ENCODE measurements around the gene BRIX1.
"Not testable (repeated sequence)": the region's sequence is repeated elsewhere in the genome, so short reads cannot be mapped to it uniquely, and the experiment has no call there.

Gene BRIX1

DNA sequence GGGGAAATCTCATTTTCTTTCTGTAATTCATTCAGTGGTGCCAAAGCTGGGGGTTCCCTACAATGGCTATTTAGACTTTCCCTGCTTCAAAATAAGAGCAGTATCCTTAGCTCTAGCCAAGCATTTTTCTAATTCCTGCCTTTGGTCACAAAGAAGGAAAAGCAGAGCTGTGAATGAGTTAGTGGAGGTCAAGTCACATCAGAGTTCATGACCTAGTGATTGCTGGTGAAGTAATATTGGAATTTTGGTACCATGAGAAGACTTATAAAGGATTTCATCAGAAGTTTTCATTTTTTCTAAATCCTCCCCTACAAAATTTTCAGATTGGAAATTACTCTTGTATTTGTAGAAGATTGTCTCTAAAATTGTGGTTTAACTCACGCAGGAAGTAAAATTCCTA is 41.8 kb downstream of the BRIX1 start:
- WGBS, 2 experiments = 80 to 100% methylated on average over 1 of the region's 1 CpG
- no peaks in the 10 kb centered on the region for H3K36me3 ChIP-seq (ENCODE audit: control insufficient read depth, insufficient read depth, low read length)
- H3K27me3 ChIP-seq (ENCODE audit: control insufficient read depth, insufficient read depth, low read length, poor library complexity, severe bottlenecking) = no peaks in the 10 kb centered on the region
- no peak overlapping the region for H3K27ac ChIP-seq (ENCODE audit: insufficient read depth, low read depth, low read length, poor library complexity, severe bottlenecking)
- no peaks in the 10 kb centered on the region for H3K4me1 ChIP-seq (ENCODE audit: control insufficient read depth, insufficient read depth, low read length)
- no peaks in the 10 kb centered on the region for H3K9me3 ChIP-seq (ENCODE audit: control insufficient read depth, low read length)
- no peak overlapping the region for H3K4me3 ChIP-seq (ENCODE audit: insufficient read depth, low read depth, low read length)

- H3K4me1 ChIP-seq (ENCODE audit: control insufficient read depth, insufficient read depth, low read length) = no peaks in the 10 kb centered on the region
- no peaks in the 10 kb centered on the region for H3K9me3 ChIP-seq (ENCODE audit: control insufficient read depth, low read length)
- 57 to 64% methylated on average over 4 to 5 of the region's 5 CpGs for WGBS, 2 experiments
- H3K36me3 ChIP-seq (ENCODE audit: control insufficient read depth, insufficient read depth, low read length) = no peaks in the 10 kb centered on the region
- H3K4me3 ChIP-seq (ENCODE audit: insufficient read depth, low read depth, low read length) = no peak overlapping the region
- no peaks in the 10 kb centered on the region for H3K27me3 ChIP-seq (ENCODE audit: control insufficient read depth, insufficient read depth, low read length, poor library complexity, severe bottlenecking)
- H3K27ac ChIP-seq (ENCODE audit: insufficient read depth, low read depth, low read length, poor library complexity, severe bottlenecking) = no peak overlapping the region
These were observed 42.6 kb downstream of the BRIX1 start for GRCh38 chr5:34957857-34958690.

DNA sequence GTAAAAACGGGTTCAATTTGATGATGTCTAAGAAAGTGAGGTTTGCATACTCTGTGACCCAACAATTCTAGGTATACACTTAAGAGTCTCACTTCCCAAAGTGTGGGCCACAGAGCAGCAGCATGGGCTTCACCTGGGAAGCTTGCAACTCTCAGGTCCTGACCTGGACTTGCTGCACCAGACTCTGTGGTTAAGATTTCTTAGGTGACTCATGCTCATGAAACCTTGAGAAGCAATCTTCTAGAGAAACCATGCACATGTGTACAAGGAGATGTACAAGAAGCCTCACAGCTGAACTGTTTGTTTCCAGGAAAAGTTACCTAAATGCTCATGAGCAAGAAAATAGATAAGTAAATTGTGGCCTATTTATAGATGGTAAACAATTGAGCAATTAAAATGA is 43.8 kb downstream of the BRIX1 start:
- Histone ChIP-seq H3K4me3 (ENCODE audit: insufficient read depth, low read depth, low read length) (no peak overlapping the region), H3K4me1 (ENCODE audit: control insufficient read depth, insufficient read depth, low read length) (no peaks in the 10 kb centered on the region), H3K9me3 (ENCODE audit: control insufficient read depth, low read length) (no peaks in the 10 kb centered on the region), H3K27me3 (ENCODE audit: control insufficient read depth, insufficient read depth, low read length, poor library complexity, severe bottlenecking) (no peaks in the 10 kb centered on the region), H3K36me3 (ENCODE audit: control insufficient read depth, insufficient read depth, low read length) (no peaks in the 10 kb centered on the region), H3K27ac (ENCODE audit: insufficient read depth, low read depth, low read length, poor library complexity, severe bottlenecking) (no peak overlapping the region)
- WGBS, 2 experiments = 88 to 100% methylated on average over 1 of the region's 1 CpG

DNA sequence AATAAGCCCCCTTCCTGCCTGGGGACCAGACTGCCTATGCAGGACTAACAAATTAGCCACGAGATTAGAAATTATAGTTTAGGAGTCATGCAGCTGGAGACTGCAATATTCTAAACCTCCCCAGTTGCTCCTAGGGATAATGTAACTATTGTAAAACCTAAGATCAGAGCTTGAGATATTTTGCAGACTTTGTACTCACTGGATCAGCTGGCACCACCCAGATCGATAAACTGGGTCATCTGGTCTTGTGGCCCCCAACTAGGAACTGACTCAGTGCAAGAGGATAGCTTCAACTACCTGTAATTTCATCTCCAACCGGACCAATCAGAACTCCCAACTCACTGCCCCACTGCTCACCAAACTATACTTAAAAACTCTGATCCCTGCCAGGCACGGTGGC is 52.0 kb downstream of the BRIX1 start:
- Histone ChIP-seq H3K27me3 (ENCODE audit: control insufficient read depth, insufficient read depth, low read length, poor library complexity, severe bottlenecking) (no peaks in the 10 kb centered on the region), H3K4me1 (ENCODE audit: control insufficient read depth, insufficient read depth, low read length) (no peaks in the 10 kb centered on the region), H3K9me3 (ENCODE audit: control insufficient read depth, low read length) (no peaks in the 10 kb centered on the region), H3K36me3 (ENCODE audit: control insufficient read depth, insufficient read depth, low read length) (no peaks in the 10 kb centered on the region), H3K4me3 (ENCODE audit: insufficient read depth, low read depth, low read length) (no peak overlapping the region), H3K27ac (ENCODE audit: insufficient read depth, low read depth, low read length, poor library complexity, severe bottlenecking) (no peak overlapping the region)
- 88 to 90% methylated on average over 4 of the region's 4 CpGs for WGBS, 2 experiments

DNA sequence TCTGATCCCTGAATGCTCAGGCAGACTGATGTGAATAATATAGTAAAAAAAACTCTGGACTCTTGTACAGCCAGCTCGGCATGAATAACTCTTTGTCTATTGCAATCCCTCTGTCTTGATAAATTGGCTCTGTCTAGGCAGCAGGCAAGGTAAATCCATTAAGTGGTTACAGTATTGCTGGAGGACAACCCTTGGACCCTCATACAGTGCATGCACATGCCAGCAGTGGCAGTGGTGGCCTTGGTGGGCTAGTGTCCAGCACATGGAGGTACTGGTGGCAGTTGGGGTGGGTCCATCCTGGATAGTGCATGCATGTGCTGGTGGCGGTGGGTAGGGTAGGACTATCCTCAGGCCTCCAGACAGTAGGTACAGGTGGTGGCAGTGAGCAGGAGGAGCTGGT is 52.7 kb downstream of the BRIX1 start:
- no peaks in the 10 kb centered on the region for H3K4me1 ChIP-seq (ENCODE audit: control insufficient read depth, insufficient read depth, low read length)
- H3K27me3 ChIP-seq (ENCODE audit: control insufficient read depth, insufficient read depth, low read length, poor library complexity, severe bottlenecking) = no peaks in the 10 kb centered on the region
- 92 to 96% methylated on average over 2 of the region's 2 CpGs for WGBS, 2 experiments
- H3K27ac ChIP-seq (ENCODE audit: insufficient read depth, low read depth, low read length, poor library complexity, severe bottlenecking) = no peak overlapping the region
- H3K9me3 ChIP-seq (ENCODE audit: control insufficient read depth, low read length) = no peaks in the 10 kb centered on the region
- H3K4me3 ChIP-seq (ENCODE audit: insufficient read depth, low read depth, low read length) = no peak overlapping the region
- no peaks in the 10 kb centered on the region for H3K36me3 ChIP-seq (ENCODE audit: control insufficient read depth, insufficient read depth, low read length)

DNA sequence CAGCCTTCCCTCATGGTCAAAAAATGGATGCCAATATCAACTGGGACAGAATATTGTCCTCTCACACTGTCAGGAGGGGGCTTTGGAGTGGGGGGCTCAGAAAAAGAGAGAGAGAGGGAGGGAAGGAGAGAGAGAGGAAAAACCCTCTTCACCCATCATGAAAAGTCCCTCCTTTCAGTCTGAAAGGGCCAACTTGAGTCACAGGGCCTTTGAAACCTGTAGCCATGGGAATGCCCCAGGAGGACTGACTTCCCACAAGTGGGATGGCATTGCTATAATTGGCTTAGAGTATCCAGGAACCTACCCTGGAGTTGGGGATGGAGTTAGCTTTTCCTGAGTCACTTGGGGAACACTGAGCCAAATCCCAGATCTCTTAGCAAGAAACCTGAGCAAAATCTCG is 55.0 kb downstream of the BRIX1 start:
- Histone ChIP-seq H3K9me3 (ENCODE audit: control insufficient read depth, low read length) (no peaks in the 10 kb centered on the region), H3K27me3 (ENCODE audit: control insufficient read depth, insufficient read depth, low read length, poor library complexity, severe bottlenecking) (no peaks in the 10 kb centered on the region), H3K36me3 (ENCODE audit: control insufficient read depth, insufficient read depth, low read length) (no peaks in the 10 kb centered on the region), H3K27ac (ENCODE audit: insufficient read depth, low read depth, low read length, poor library complexity, severe bottlenecking) (no peak overlapping the region), H3K4me3 (ENCODE audit: insufficient read depth, low read depth, low read length) (no peak overlapping the region), H3K4me1 (ENCODE audit: control insufficient read depth, insufficient read depth, low read length) (no peaks in the 10 kb centered on the region)
- 81 to 89% methylated on average over 1 of the region's 1 CpG for WGBS, 2 experiments

DNA sequence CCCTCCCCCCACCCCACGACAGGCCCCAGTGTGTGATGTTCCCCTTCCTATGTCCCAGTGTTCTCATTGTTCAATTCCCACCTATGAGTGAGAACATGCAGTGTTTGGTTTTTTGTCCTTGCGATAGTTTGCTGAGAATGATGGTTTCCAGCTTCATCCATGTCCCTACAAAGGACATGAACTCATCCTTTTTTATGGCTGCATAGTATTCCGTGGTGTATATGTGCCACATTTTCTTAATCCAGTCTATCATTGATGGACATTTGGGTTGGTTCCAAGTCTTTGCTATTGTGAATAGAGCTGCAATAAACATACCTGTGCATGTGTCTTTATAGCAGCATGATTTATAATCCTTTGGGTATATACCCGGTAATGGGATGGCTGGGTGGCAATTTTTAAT is 56.1 kb downstream of the BRIX1 start:
- not testable (repeated sequence) for H3K36me3 ChIP-seq (ENCODE audit: control insufficient read depth, insufficient read depth, low read length); H3K4me1 ChIP-seq (ENCODE audit: control insufficient read depth, insufficient read depth, low read length); H3K27me3 ChIP-seq (ENCODE audit: control insufficient read depth, insufficient read depth, low read length, poor library complexity, severe bottlenecking); H3K4me3 ChIP-seq (ENCODE audit: insufficient read depth, low read depth, low read length); H3K9me3 ChIP-seq (ENCODE audit: control insufficient read depth, low read length); H3K27ac ChIP-seq (ENCODE audit: insufficient read depth, low read depth, low read length, poor library complexity, severe bottlenecking)
- 86 to 100% methylated on average over 1 of the region's 4 CpGs for WGBS, 2 experiments
